ENCODE measurements around the gene ARHGAP22.

ARHGAP22 gene

DNA sequence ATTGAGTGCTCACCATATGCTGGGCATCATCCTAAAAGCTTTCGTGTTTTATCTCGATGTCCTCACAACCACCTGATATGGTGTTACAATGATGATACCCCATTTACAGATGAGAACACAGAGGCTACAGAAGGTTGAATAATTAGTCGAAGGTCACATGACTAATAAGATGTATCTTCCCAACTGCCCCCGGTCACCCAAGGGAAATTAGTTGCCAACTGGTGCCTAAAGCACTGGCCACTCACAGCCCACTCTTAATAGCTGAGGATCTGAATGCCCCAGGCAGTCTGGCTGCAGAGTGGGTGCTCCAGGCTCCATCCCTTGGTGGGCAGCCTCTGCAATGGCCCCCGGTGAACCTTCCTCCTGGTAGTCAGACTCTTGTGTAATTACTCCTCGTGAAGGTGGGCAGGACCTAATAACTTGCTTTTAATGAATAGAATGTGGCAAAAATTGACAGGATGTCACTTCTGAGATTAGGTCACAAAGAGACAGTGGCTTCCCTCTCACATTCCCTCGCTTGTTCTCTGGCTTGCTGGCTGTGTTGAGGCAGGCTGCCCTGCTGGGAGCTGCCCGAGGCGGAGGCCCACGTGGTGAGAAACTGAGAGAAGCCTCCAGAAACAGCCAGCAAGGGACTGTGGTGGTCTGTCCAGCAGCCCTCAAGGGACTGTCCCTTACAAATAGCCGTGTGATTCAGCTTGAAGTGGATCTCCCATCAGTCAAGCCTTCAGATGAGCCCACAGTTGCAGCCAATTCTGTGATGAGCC, 109.4 kb downstream of the ARHGAP22 start:
- no peak for DNase-seq

DNA sequence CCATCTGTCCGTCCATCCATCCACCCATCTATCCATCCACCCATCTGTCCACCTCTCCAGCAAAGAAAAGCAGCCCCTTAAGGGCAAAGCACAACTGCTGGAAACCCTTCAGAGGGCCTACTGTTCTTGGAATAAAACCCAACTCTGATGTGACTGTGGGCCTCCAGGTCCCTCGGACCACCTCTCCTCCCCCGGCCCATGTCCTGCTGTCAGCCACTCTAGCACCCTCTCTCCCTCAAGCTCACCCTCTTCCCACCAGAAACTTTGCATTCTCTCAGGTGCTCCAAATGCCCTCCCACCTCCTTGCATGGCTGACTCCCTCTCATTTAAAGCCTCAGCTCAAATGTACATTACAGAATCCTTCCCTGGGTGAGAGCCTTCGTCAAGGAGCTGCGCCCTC, 110.3 kb downstream of the ARHGAP22 start:
- DNase-seq: no peak

DNA sequence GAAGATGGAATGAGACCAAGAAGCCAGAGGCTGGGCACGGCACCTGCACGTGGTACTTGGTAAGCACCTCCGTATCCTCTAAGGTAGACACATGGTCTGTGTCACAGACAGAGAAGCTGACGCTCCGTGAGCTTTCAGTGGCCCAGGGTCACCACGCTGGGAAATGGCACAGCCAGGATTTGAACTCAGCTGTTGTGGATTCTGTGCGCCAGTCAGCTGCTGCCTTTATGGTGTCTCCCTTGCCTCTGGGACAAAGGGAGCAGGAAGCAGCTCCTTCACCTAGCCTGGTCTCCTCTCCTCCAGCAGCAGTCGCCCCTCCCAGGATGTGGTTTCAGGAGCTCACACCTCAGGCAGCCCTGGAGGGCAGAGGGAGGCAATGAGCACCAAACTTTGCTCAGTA, 110.8 kb downstream of the ARHGAP22 start:
- DNase-seq: no peak

DNA sequence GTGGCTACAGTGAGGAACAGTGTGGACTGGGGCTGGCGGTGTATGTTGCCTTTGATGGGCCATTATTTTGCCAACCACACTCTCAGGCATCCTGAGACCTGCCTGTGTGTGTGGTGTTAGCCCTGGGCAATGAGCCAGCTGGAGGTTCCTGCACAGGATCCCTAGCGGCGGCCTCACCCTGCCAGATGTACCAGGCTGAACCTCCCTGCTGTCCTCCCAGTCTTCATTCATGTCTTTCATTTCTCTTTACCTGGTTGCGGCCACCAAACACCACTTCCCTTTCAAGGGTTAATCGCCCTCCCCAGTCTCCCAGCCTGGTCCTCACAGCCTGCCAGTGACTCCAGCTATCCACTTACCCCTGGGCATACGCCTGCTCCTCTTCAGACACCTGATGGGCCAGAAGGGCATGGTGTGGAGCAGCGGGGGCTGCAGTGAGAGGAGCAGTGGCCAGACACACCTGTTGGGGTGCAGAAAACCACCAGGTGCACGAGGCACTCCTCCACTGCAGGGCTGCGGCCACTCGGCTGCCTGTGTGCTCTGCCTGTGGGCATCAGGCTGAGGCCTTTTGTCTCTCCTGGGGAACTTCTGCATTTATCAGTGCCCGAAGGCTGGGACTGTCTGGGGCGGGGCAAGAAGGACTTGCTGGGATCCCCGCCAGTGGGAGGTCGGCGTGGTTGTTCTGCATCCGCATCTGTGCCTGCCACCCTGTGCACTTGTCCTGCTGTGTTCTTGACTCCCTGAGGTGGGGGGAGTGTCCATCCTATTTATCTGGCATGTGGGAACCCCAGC, 111.6 kb downstream of the ARHGAP22 start:
- no peak for DNase-seq

DNA sequence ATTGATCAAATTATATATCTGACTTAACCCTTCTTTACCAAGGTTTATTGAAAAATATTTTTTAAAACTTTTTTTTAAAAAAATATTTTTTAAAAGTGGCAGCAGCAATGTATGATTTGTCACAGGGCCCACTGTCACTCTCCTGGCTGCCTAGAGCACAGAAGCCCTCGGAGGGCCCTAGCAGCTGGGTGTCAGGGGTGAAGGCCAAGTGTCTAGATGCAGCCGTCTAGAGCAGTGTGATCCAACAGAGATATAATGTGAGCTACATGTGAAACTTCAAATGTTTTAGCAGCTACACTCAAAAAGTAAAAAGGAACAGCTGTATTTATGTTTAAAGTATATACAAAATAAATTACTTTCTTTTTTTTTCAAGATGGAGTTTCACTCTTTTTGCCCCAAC, 112.7 kb downstream of the ARHGAP22 start:
- no peak for DNase-seq

DNA sequence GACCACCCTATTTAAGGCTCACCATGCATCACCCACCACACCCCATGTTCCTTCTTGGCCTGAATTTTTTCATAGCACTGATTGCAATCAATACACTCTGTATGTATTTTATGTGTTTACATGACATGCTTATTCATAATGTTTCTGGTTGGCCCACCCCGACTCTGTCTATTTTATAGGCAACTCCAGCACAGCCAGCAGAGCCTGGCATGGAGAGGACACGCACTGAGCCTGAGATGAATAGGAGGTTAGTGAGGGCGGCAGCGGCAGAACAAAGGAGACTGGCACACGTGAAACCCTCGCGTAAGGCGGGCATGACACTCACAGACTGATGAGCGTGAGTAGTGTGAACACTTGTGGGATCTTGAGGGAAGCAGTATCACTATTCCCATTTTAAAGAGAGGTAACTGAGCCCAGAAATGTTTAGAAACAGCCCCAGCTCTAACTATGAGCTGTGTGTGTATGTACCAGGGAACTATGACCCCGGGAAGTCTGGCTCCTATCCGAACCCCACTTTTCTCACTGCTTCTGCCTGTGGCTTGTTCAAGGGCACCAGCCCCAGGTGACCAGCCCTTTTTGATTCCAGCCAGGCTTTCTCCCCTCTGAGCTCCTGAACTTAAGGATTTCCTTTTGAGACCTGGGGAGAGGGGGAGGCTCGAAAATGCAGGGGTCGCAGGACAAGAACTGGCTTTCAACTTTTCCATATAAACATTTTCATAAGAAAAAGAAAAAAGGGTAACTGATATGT, 113.3 kb downstream of the ARHGAP22 start:
- DNase-seq: no peak

DNA sequence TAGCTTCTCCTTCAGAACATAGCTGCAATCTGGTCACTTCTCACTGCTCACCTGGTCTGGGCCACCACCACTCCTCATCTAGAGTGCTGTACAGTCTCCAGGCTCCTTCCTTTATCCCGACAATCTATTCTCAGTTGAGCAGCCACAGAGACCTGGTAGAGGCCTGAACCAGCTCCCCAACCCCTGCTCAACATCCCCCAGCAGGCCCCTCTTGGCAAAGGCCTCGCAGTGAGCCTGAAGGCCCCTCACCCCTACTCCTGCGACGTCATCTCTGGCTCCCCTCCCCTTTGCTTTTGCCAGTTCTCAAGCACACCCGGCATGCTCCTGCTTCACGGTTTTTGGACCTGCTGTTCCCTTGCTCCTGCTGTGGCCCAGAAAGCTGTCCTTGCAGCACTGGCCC, 113.9 kb downstream of the ARHGAP22 start:
- no peak for DNase-seq

DNA sequence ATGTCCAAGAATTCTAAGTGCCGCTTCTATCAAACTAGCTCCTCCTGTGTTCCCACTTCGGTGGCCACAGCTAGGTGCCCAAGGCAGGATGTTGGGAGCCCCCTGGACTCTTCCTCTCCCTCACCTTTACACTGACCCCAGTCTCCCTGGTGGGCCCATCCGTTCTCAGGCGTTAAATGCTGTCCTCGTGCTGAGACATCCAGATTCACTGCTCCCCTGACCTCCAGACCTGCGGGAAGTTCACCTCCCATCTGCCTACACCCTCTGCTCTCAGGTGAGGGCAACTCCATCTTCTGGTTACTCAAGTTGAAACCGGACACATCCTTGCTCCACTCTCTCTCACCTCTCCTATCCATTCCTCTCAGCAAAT, 114.3 kb downstream of the ARHGAP22 start:
- no peak for DNase-seq

DNA sequence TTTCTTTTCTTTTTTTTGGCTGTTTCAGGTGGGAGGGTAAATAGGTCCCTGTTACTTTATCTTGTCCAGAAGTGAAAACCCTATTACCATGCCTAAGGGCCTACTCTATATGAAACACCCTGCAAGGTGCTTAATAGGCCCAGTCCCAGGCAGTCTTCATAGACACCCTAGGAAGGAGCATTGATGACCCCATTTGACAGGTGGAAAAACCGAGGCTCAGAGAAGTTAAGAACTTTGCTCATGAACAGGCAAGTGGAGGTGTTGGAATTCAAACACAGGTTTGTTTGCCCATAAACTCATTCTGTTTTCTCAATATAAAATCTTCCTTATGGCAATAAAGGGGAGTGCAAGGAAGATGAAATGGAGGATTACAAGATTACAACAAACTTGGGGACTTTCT, 115.8 kb downstream of the ARHGAP22 start:
- no peak for DNase-seq

DNA sequence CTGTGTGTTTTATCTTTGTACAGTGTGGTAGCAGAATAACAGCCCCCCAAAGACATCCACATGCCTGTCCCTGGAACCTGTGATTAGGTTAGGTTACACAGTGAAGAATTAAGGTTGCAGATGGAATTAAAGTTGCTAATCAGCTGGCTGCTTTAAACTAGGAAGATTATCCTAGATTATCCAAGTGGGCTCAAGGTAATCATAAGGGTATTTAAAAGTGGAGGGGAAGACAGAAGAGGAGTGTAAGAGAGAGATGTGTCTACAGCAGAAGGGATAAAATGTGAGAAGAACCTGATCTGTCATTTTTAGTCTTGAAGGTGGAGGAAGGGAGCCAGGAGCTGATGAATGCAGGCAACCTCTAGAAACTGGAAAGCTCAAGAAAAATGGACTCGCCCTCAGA, 117.6 kb downstream of the ARHGAP22 start:
- no peak for DNase-seq

DNA sequence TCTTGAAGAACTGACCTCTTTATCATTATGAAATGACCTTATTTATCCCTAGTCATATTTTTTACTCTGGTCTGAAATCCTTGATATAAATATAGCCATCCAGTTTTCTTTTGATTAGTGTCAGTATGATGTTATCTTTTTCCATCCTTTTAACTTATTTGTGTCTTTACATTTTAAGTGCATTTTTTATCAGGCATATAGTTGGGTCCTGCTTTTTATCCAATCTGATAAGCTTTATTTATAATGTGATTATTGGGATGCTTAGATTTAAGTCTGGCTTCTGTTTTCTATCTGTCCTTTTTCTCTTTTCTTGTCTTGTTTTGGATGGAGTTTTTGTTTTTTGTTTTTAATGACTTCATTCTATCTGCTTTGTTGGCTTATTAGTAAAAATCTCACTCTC, 119.2 kb downstream of the ARHGAP22 start:
- no peak for DNase-seq

DNA sequence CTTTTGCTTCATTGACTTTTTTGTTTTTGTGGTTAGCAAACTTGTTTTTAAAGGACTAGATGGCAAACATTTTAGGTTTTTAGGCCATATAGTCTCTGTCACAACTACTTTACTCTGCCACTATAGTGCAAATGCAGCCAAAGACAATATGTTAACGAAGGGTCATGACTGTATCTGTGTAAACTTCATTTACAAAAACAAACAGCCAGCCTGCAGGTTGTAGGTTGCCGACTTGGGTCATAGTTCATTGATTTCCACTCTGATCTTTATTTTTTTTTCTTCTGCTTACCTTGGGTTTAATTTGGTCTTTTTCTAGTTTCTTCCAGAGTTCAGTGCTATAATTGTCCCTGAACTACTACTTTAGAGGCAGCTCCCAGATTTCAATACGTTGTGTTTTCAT, 120.0 kb downstream of the ARHGAP22 start:
- no peak for DNase-seq

DNA sequence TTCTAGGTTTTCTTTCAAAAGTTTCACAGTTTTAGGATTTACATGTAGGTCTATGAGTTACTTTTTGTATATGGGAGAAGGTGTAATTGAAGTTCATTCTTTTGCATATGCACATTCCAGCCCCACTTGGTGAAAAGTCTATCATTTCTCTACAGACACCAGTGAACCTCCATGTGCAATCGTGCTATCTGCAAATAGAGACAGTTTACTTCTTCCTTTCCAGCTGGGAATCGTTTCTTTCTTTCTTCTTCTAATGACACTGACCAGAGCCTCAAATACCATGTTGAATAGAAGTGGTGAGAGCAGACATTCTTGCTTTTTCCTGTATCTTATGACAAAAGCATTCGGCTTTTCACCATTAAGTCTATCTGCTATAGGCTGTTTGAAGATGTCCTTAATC, 122.7 kb downstream of the ARHGAP22 start:
- no peak for DNase-seq

DNA sequence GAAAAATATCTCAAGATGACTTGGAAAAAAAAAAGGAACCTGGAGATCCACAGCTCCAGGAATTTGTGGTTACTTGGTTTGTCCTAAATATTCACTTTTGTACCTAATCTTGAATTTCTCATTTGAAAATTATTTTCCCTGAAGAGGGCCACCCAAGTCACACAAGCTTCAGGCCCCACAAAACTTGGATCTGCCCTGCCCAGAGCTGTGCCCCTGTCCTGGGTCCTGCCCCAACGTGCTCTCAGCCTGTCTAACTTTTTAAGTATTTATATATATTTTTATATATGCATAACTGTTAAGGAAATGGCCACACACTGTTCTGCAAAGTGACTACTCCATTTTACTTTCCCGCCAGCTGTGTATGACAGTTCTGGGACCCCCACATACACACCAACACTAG, 123.5 kb downstream of the ARHGAP22 start:
- no peak for DNase-seq

DNA sequence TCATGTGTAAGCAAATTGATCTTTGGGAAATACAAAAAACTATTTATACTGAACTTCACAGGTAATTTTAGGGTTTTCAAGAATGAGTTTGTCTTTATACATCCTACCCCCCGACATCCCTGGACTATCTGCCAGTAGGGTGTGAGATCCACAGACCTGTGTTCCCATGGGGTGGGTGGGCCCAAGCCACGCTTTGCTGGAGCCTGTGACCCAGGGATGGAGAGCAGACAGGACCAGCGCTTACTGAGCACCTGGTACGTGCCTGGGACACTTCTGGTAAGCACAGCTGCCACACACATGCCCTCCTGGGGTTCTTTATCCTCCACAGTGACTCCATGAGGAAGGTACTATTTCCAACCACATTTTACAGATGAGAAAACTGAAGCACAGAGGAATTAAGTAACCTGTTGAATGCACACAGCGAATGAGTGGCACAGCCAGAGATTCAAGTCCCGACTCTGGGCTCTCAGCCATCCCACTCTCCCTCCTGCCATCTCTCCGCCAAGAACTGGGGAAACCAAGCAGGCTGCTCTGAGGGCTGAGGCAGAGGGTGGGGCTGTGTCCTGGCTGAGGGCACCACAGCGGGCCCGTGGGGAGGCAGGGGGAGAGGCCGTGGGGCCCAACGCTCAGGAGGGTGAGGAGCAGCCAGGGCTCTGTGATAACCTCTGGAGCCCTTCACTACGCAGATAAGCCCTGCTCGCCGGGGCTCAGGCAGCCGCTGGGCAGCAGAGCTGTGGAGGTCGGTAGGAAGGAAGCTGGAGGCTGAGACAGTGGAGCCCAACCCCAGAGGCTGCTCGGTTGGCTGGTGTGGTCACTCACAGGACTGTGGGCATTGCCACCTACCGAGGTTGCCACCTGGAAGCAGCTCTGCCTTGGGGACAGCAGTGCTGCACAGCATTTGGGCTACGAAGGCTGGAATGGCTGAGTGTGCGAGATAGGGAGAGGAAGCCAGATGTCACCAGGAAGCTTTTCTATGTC, 124.2 kb downstream of the ARHGAP22 start:
- DNase-seq: no peak

DNA sequence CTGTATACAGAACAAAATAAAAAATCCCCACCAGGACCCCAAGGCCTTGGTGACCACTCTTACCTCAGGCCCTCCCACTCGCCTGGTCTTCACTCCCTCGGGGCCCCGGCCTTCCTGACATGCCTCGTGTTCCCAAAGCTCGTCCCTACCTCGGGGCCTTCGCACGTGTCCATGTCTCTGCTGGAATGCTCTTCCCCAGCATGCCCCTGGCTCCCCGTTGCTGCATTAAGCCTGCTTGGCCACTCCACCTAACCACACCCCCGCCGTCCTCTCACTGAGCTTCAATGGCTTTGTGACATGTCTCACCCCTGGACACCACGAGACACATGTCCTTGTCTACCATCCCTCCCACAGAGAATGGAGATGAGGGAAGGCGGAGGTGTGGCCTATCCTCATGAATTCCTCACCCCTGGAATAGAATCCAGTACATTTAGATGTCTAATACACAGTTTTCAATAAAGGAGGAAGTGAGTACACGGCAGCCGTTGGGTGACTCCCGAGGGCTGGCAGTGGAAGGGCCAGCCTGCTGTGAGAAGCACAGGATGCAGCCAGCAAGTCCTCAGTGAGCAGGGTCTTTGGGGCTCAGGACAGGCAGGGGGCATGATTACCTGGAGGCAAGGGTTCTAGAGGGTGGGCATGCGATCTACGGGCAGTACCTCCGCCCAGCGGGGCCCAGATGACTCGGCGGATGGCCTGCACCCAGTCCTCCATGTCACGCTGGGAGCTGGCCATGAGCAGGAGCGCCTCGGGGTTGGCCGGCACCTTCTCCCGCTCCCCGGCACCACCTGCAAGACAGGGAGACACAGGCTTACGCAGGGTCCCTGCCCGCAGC, 125.7 kb downstream of the ARHGAP22 start:
- DNase-seq: no peak

DNA sequence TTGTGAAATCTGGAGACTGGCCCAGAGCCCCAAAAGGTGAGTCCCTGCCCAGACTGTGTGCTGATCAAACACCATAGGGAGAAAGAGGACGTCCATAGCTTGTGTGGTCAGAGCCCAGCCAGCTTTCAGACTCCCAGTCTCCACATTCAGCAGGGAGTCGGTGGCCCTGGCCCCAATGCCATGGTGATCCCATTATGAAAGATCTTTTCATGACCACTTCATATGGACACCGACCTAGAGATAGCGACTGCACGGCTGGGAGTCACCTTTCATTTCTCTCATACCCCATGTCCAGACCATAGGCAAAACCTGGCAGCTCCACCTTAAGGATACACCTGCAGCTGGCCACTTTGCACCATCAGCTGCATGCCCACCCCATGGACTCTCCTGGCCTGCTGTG, 126.4 kb downstream of the ARHGAP22 start:
- DNase-seq: no peak

DNA sequence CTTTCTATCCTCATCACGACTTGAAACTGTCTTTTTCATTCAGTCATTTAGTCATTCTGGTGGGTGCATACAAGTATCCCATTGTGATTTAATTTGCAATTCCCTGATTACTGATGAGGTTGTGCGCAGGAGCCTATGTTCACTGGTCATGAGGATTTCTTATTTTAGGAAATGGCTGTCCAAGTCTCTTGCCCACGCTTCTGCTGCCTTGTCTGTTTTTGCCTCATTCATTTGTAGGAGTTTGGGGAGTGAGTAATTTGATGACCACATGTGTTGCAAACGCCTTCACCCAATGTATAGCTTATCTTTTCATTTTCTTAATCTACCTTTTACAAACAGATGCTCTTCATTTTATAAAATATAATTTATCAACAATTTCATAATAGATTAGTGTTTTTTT, 127.3 kb downstream of the ARHGAP22 start:
- no peak for DNase-seq

DNA sequence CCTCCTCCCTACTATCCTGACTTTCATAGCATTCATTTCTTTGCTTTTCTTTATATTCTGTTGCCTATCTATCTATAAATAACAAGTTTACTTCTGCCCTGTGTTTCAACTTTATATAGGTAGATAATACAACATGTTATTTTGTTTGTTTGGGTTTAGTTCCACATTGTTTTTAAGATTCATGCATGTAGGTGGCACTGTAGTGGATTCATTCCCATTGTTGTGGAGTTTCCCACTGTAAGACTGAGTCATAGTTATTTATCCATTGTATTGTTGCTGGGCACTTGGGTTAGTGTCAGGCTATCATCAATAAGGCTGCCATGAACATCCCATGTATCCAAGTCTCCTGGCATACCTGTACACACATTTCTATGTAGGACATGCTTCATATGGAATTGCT, 127.7 kb downstream of the ARHGAP22 start:
- DNase-seq: no peak

DNA sequence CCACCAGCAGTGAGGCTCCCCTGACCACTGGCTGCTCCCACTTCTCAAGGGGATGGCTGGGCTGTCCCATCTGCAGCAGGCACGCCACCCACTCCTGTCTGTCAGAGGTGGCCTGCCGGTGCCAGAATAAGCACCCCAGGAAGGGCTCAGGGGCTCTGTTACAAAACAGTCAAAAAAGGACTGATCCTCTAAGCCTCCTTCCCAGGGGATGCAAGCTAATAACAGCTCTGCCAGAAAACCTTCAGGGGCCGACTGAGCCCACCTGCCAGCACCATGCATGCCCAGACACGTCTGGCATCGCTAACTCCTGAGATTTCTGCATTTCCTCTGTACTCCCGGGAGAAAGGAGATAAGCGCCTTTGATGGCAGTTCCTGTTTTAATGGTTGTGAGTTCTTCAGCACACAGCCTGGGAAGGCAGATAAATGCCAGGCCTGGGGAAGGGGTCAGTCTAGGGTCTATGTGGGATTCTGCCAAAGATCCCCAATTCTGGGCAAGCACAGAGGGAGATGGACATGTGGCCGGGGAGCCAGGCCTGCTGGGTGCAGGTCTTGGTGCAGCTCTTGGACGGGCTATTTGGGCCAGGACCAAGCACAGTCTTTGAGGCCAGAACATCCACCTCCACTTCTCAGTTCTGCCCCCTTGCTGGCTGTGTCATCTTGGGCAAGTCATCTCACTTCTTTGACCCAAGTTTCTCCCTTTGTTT, 128.4 kb downstream of the ARHGAP22 start:
- no peak for DNase-seq

DNA sequence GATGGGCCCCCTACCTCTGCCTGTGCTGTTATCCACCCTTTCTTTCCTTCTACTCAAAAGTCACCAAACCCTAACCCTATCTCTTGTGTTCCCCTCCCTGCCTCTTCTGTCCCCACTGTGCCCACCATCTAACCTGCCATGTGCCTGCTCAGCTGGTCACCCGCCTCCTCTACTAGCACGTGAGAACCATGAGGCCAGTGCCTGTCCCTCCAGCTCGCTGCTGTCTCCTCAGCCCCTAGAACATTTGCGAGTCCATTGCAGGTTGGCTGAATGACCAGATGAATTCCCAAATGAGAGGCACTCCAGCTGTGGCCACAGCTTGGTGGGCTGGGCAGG, 129.0 kb downstream of the ARHGAP22 start:
- no peak for DNase-seq
